SKM-1 (cell line): ENCODE measurements around the gene FLT3.
A peak's percentile ranks its signal among the peaks of the same experiment; 100 is the strongest.

ENCODE experiments used
- DNase-seq: peaks from one replicate; lab custom pipeline; 2025; ENCODE audit not compliant: unreplicated experiment; lab: John Stamatoyannopoulos, UW

The FLT3 gene

GRCh38 chr13:28046981-28047380, 53.4 kb downstream of the FLT3 start:
- no peak for DNase-seq

GRCh38 chr13:28045861-28046260, 54.5 kb downstream of the FLT3 start:
- DNase-seq, result no peak

- DNase-seq, result no peak
These were observed 55.8 kb downstream of the FLT3 start for GRCh38 chr13:28044608-28045007.

GRCh38 chr13:28043224-28043623, 57.2 kb downstream of the FLT3 start:
- no peak for DNase-seq

GRCh38 chr13:28041501-28041900, 58.9 kb downstream of the FLT3 start:
- no peak for DNase-seq

- no peak for DNase-seq
These were observed 59.3 kb downstream of the FLT3 start for GRCh38 chr13:28041031-28041461.

- no peak for DNase-seq
These were observed 63.0 kb downstream of the FLT3 start for GRCh38 chr13:28037399-28037798.

- no peak for DNase-seq
These were observed 65.1 kb downstream of the FLT3 start for GRCh38 chr13:28035146-28035782.

GRCh38 chr13:28033894-28034655, 66.3 kb downstream of the FLT3 start:
- no peak for DNase-seq

- peak; percentile 17 for DNase-seq
These were observed 67.9 kb downstream of the FLT3 start for GRCh38 chr13:28032438-28032837.

- DNase-seq, result no peak
These were observed 68.5 kb downstream of the FLT3 start for GRCh38 chr13:28031896-28032288.

- DNase-seq, result peak; percentile 72
These were observed 69.0 kb downstream of the FLT3 start for GRCh38 chr13:28031220-28031895.

GRCh38 chr13:28027607-28028364, 72.6 kb downstream of the FLT3 start:
- no peak for DNase-seq

GRCh38 chr13:28027071-28027470, 73.3 kb downstream of the FLT3 start:
- no peak for DNase-seq

GRCh38 chr13:28026508-28026907, 73.9 kb downstream of the FLT3 start:
- no peak for DNase-seq

- DNase-seq, result no peak
These were observed 77.4 kb downstream of the FLT3 start for GRCh38 chr13:28022848-28023518.

- no peak for DNase-seq
These were observed 86.1 kb downstream of the FLT3 start for GRCh38 chr13:28014301-28014700.

GRCh38 chr13:28013482-28013881, 86.9 kb downstream of the FLT3 start:
- no peak for DNase-seq

- no peak for DNase-seq
These were observed 87.5 kb downstream of the FLT3 start for GRCh38 chr13:28012896-28013295.

GRCh38 chr13:28012383-28012782, 88.0 kb downstream of the FLT3 start:
- no peak for DNase-seq

GRCh38 chr13:28010046-28010445, 90.3 kb downstream of the FLT3 start:
- no peak for DNase-seq
